Measurements from ENCODE around the gene MACO1. TPM values are rescaled to one million over a fixed set of nuclear protein-coding genes. Genes with fewer than 3 reads are reported as not detected.

The MACO1 gene
- total RNA-seq, 1 donor from 2014 or later: 24.9 TPM

- TF ChIP-seq, protein P1, sequence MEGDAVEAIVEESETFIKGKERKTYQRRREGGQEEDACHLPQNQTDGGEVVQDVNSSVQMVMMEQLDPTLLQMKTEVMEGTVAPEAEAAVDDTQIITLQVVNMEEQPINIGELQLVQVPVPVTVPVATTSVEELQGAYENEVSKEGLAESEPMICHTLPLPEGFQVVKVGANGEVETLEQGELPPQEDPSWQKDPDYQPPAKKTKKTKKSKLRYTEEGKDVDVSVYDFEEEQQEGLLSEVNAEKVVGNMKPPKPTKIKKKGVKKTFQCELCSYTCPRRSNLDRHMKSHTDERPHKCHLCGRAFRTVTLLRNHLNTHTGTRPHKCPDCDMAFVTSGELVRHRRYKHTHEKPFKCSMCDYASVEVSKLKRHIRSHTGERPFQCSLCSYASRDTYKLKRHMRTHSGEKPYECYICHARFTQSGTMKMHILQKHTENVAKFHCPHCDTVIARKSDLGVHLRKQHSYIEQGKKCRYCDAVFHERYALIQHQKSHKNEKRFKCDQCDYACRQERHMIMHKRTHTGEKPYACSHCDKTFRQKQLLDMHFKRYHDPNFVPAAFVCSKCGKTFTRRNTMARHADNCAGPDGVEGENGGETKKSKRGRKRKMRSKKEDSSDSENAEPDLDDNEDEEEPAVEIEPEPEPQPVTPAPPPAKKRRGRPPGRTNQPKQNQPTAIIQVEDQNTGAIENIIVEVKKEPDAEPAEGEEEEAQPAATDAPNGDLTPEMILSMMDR (IDR thresholded peaks at IDR 0.05; ENCODE audit: insufficient read depth, low read length, poor library complexity, severe bottlenecking): peak; percentile 21
- peaks cover 3% of the 10 kb centered on the region for H3K27me3 ChIP-seq (ENCODE audit: control insufficient read depth, insufficient read depth, low read length)
Measured at GRCh38 chr1:25522031-25522655, 91.4 kb downstream of the MACO1 start.

DNA sequence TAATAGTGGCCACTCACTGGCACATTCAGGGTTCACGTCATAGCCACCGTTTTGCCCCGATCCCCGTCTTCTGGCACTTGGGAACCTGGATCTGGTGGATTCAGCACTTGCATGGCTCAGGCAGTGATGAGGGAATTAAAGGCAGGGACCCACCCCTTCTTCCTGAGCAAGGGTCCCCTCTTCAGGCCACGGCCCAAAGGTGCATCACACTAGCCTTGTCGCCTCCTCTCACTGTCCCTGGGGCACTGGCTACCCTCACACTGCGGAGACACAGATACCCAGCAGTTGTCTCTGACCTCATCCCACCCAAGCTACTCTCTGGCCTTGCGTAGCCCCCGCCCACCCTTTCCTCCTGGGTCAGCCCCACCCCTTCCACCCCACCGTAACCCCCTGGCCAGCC, 92.8 kb downstream of the MACO1 start:
- DNase-seq (ENCODE audit: low read depth): no peak
- Histone ChIP-seq H3K4me3 (ENCODE audit: low read depth, low read length) (no peak overlapping the region), H3K36me3 (ENCODE audit: control insufficient read depth, insufficient read depth, low read length) (no peaks in the 10 kb centered on the region), H3K27me3 (ENCODE audit: control insufficient read depth, insufficient read depth, low read length) (peaks cover 6% of the 10 kb centered on the region)
- TF ChIP-seq, protein P1 (IDR thresholded peaks at IDR 0.05; ENCODE audit: insufficient read depth, low read length, poor library complexity, severe bottlenecking): peak; percentile 34

More at GRCh38 chr1:25522031-25522655, 91.4 kb downstream of the MACO1 start:
- no peak overlapping the region for H3K4me3 ChIP-seq (ENCODE audit: low read depth, low read length)
- no peaks in the 10 kb centered on the region for H3K36me3 ChIP-seq (ENCODE audit: control insufficient read depth, insufficient read depth, low read length)
- DNase-seq (ENCODE audit: low read depth): peak; percentile 41

DNA sequence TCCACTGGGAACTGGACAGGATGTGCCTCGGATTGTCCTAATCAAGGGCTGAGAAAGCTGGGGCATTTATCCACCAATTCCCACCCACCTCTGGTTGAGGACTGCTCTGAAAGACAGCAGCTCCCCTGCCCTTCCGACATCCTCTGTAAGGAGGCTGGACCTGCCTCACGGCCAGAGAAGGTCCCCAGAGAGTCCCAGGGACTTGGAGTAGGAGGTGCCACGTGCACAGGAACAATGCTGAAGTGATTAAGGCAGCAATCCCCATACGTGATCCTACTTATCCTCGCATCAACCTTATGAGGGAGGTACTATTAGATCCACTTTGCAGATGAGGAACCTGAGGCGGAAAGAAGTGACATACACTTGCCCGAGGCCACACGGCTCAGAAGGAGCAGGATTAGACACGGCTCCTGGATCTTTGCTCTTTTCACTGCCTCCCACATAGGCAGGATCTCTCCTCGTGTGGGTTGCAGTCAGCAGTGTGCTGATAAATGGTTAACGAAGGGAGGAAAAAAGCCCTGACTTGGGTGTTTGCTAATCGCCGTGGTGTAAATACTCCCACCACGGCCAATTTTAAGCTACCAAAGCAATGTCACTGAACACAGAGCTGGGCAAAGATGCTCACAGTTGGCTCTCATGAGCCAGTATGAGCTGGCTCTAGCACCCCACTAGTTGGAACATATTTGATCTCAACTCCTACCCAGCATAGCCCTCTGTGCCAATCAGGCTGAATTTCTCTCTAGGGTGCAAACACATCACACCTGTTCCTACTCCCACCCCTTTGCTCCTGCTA, 94.1 kb downstream of the MACO1 start:
- H3K36me3 ChIP-seq (ENCODE audit: control insufficient read depth, insufficient read depth, low read length): no peaks in the 10 kb centered on the region
- H3K27me3 ChIP-seq (ENCODE audit: control insufficient read depth, insufficient read depth, low read length): peaks cover 10% of the 10 kb centered on the region
- TF ChIP-seq, protein P1 (IDR thresholded peaks at IDR 0.05; ENCODE audit: insufficient read depth, low read length, poor library complexity, severe bottlenecking): no peak
- DNase-seq (ENCODE audit: low read depth): no peak
- no peak overlapping the region for H3K4me3 ChIP-seq (ENCODE audit: low read depth, low read length)

DNA sequence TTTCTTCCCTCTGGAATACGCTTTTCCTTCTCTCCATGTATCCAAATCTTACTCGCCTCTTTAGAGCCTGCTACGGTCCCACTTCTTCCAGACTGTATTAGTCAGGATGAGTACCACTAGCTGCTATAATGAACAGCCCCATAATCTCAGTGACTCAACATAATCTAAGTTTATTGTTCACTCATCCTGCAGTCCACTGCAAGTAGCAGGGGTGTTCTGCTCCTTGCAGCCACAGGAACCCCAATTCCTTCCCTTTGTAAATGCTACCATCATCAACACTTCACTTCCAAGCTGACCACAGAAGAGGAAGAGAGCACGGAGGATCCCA, 94.6 kb downstream of the MACO1 start:
- peaks cover 13% of the 10 kb centered on the region for H3K27me3 ChIP-seq (ENCODE audit: control insufficient read depth, insufficient read depth, low read length)
- TF ChIP-seq, protein P1 (IDR thresholded peaks at IDR 0.05; ENCODE audit: insufficient read depth, low read length, poor library complexity, severe bottlenecking): no peak

DNA sequence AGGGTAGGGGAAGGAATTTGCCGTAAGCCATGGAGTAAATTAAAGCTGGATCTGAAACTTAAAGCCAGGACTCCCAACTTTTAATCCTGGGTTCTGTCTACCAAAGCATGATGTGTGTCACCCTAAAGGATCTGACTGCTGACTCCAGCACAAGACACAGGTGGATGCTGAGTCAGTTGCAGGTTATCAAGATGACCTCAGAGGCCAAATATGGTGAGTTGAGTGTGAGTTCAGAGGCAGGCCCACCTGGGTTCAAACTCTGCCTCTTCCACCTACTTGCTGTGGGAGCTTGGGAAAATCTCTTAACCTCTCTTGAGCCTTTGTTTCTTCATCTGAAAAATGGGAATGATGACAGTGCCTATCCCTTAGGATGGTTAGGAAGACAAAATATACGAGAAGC, 96.1 kb downstream of the MACO1 start:
- no peak for DNase-seq (ENCODE audit: low read depth)
- Histone ChIP-seq H3K36me3 (ENCODE audit: control insufficient read depth, insufficient read depth, low read length) (no peaks in the 10 kb centered on the region), H3K4me3 (ENCODE audit: low read depth, low read length) (no peak overlapping the region), H3K27me3 (ENCODE audit: control insufficient read depth, insufficient read depth, low read length) (peaks cover 15% of the 10 kb centered on the region)
- TF ChIP-seq, protein P1 (IDR thresholded peaks at IDR 0.05; ENCODE audit: insufficient read depth, low read length, poor library complexity, severe bottlenecking): no peak

More for the DNA sequence above, 94.6 kb downstream of the MACO1 start:
- no peaks in the 10 kb centered on the region for H3K36me3 ChIP-seq (ENCODE audit: control insufficient read depth, insufficient read depth, low read length)
- DNase-seq (ENCODE audit: low read depth): no peak
- H3K4me3 ChIP-seq (ENCODE audit: low read depth, low read length): no peak overlapping the region
